Hematopoietic multipotent progenitor cell treated with erythropoietin and hydrocortisone succinate and interleukin-3 and kit ligand, for 4 days (in vitro differentiated cells): ENCODE results near the gene NUP188.
A peak's percentile ranks its signal among the peaks of the same experiment; 100 is the strongest.

Experiments
- DNase-seq: peaks from one replicate; pipeline ENCODE4 v3.0.0-alpha.2; 2015

Gene NUP188

GRCh38 chr9:129007766-129008468 is 60.4 kb downstream of the NUP188 start:
- DNase-seq = no peak

- DNase-seq = no peak
Observed at GRCh38 chr9:129008469-129008965, 61.0 kb downstream of the NUP188 start.

GRCh38 chr9:129008986-129009583 is 61.6 kb downstream of the NUP188 start:
- DNase-seq = no peak

GRCh38 chr9:129009584-129010141 is 62.2 kb downstream of the NUP188 start:
- no peak for DNase-seq

GRCh38 chr9:129010267-129010975 is 62.9 kb downstream of the NUP188 start:
- DNase-seq = no peak

GRCh38 chr9:129011170-129011569 is 63.7 kb downstream of the NUP188 start:
- no peak for DNase-seq

- no peak for DNase-seq
Observed at GRCh38 chr9:129011761-129012181, 64.3 kb downstream of the NUP188 start.

- DNase-seq = no peak
Observed at GRCh38 chr9:129012343-129012742, 64.8 kb downstream of the NUP188 start.

- no peak for DNase-seq
Observed at GRCh38 chr9:129012893-129013448, 65.5 kb downstream of the NUP188 start.

GRCh38 chr9:129013674-129014073 is 66.2 kb downstream of the NUP188 start:
- DNase-seq = no peak

- DNase-seq = no peak
Observed at GRCh38 chr9:129014124-129014523, 66.6 kb downstream of the NUP188 start.

- no peak for DNase-seq
Observed at GRCh38 chr9:129014608-129015007, 67.1 kb downstream of the NUP188 start.

- DNase-seq = no peak
Observed at GRCh38 chr9:129021091-129021490, 73.6 kb downstream of the NUP188 start.

GRCh38 chr9:129022037-129022436 is 74.5 kb downstream of the NUP188 start:
- DNase-seq = no peak

GRCh38 chr9:129023036-129023907 is 75.8 kb downstream of the NUP188 start:
- DNase-seq = peak; percentile 80

GRCh38 chr9:129023908-129024233 is 76.4 kb downstream of the NUP188 start:
- peak; percentile 39 for DNase-seq

- peak; percentile 30 for DNase-seq
Observed at GRCh38 chr9:129026442-129027223, 79.1 kb downstream of the NUP188 start.

GRCh38 chr9:129027224-129027684 is 79.8 kb downstream of the NUP188 start:
- no peak for DNase-seq

GRCh38 chr9:129027685-129028191 is 80.2 kb downstream of the NUP188 start:
- no peak for DNase-seq

- peak; percentile 96 for DNase-seq
Observed at GRCh38 chr9:129028192-129028966, 80.9 kb downstream of the NUP188 start, which contains the start of gene SH3GLB2. SH3GLB2 (minus strand) TSS chr9:129028331; CDS start chr9:129028154, 177 bp downstream.
